Measurements from ENCODE around the gene ACR.

ACR gene

DNA sequence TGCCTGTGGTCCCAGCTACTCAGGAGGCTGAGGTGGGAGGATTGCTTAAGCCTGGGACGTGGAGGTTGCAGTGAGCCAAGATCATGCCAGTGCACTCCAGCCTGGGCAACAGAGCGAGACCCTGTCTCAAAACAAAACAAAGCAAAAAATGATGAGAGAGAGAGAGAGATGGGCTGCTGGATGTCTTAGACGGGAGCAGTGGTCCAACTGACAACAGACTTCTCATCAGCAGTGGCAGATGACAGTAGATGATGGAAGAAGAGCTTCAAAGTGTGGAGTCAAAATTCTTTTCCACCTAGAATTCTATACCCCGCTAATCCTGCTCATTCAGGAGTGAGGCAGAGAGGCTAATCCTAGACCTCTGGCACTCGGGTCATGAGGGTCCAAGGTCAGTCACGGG lies 29.0 kb upstream of the ACR start:
- TF ChIP-seq CTCF (conservative IDR thresholded peaks at IDR 0.05; ENCODE audit: low read depth, low read length): no peak

GRCh38 chr22:50710221-50710620 lies 27.8 kb upstream of the ACR start:
- TF ChIP-seq CTCF (conservative IDR thresholded peaks at IDR 0.05; ENCODE audit: low read depth, low read length): no peak
- H3K4me3 ChIP-seq (ENCODE audit: low read length): no peak overlapping the region
- DNase-seq (ENCODE audit: low read depth): no peak

More for the DNA sequence above, 29.0 kb upstream of the ACR start:
- H3K4me3 ChIP-seq (ENCODE audit: low read length): no peak overlapping the region
- no peak for DNase-seq (ENCODE audit: low read depth)

GRCh38 chr22:50710886-50711285 lies 27.1 kb upstream of the ACR start:
- TF ChIP-seq CTCF (conservative IDR thresholded peaks at IDR 0.05; ENCODE audit: low read depth, low read length): no peak
- DNase-seq (ENCODE audit: low read depth): no peak

GRCh38 chr22:50711446-50712340 lies 26.3 kb upstream of the ACR start:
- DNase-seq (ENCODE audit: low read depth): no peak

More at GRCh38 chr22:50710886-50711285, 27.1 kb upstream of the ACR start:
- H3K4me3 ChIP-seq (ENCODE audit: low read length): no peak overlapping the region

GRCh38 chr22:50712341-50713007 lies 25.5 kb upstream of the ACR start:
- no peak for DNase-seq (ENCODE audit: low read depth)
- TF ChIP-seq CTCF (conservative IDR thresholded peaks at IDR 0.05; ENCODE audit: low read depth, low read length): no peak
- no peak overlapping the region for H3K4me3 ChIP-seq (ENCODE audit: low read length)

More at GRCh38 chr22:50711446-50712340, 26.3 kb upstream of the ACR start:
- H3K4me3 ChIP-seq (ENCODE audit: low read length): no peak overlapping the region
- no peak for TF ChIP-seq CTCF (conservative IDR thresholded peaks at IDR 0.05; ENCODE audit: low read depth, low read length)

DNA sequence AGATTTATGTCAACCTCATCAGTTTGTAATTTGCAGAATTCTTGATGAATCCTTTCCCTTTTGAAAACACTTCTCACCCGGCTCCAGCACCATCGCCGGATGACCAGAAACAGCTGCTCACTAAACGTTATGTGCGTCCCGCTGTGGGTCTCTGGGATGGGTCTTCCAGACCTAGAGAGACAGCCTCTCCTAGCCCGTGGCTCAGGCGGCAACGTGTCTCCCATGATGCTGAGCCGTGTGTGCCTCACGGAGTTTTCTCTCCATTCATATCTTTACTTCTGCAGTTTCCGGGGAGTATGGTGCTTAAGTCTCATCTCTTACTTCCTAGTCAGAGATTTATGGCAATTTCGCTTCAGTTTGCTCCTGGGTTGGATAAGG lies 25.0 kb upstream of the ACR start:
- TF ChIP-seq CTCF (conservative IDR thresholded peaks at IDR 0.05; ENCODE audit: low read depth, low read length): no peak
- DNase-seq (ENCODE audit: low read depth): no peak
- H3K4me3 ChIP-seq (ENCODE audit: low read length): no peak overlapping the region

Measured in retinal pigment epithelial cell (primary cell).